ENCODE data around the gene FDXACB1.

DNA sequence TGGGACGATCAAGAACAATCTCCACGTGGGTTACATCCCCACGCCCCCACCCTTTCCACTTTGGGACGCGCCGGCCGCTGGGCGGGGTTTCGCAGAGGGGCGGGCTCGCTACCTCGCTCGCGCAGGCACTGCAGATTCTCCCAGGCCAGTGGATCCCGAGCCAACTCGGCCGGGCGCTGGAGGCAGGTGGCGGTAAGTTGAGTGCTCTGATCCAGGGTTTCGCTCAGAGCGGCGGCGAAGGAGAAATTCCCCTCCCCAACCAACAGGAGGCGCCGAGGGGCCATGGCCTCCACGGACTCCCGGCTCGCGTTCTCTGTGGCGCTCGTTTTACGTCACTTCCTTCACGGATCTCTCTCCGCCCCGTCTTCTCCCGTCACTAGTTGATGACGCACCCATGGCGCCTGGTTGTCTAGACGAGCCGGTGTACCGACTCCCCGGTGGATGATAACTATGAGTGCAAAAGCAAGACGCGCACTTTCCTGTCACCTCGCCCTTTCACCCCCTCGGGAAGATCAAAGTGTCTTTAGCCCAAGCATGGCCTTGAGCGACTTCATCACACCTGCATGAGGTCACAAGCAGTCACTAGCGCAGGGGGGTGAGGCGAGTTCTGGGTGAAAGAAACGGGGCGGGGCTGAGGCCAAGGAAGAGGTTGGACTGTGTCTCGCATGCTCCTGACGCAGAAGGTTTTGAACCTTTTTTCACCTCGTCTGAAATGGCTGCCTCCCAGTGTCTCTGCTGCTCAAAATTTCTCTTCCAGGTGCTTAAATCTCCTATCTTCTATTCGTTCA, at the start of gene FDXACB1, which contains the start of gene CFAP68:
- TF ChIP-seq JUND (IDR thresholded peaks at IDR 0.05): peak; percentile 75 to 93
- TF ChIP-seq, protein P1, sequence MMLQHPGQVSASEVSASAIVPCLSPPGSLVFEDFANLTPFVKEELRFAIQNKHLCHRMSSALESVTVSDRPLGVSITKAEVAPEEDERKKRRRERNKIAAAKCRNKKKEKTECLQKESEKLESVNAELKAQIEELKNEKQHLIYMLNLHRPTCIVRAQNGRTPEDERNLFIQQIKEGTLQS (IDR thresholded peaks at IDR 0.05): peak; percentile 62
- TF ChIP-seq TAF1 (conservative IDR thresholded peaks at IDR 0.05): peak; percentile 36
- peak; percentile 61 for TF ChIP-seq REST (IDR thresholded peaks at IDR 0.05)
- TF ChIP-seq YY1 (IDR thresholded peaks at IDR 0.05): peak; percentile 96
- TF ChIP-seq, protein P2, sequence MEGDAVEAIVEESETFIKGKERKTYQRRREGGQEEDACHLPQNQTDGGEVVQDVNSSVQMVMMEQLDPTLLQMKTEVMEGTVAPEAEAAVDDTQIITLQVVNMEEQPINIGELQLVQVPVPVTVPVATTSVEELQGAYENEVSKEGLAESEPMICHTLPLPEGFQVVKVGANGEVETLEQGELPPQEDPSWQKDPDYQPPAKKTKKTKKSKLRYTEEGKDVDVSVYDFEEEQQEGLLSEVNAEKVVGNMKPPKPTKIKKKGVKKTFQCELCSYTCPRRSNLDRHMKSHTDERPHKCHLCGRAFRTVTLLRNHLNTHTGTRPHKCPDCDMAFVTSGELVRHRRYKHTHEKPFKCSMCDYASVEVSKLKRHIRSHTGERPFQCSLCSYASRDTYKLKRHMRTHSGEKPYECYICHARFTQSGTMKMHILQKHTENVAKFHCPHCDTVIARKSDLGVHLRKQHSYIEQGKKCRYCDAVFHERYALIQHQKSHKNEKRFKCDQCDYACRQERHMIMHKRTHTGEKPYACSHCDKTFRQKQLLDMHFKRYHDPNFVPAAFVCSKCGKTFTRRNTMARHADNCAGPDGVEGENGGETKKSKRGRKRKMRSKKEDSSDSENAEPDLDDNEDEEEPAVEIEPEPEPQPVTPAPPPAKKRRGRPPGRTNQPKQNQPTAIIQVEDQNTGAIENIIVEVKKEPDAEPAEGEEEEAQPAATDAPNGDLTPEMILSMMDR (IDR thresholded peaks at IDR 0.05; ENCODE audit: low read depth, low read length, missing input control): peak; percentile 98
- no peak for TF ChIP-seq FOXA1 (IDR thresholded peaks at IDR 0.05)

Measured in liver (tissue), 3 donors.